Hematopoietic multipotent progenitor cell (in vitro differentiated cells): ENCODE results near the gene IL2RA. TPM values are rescaled to one million over a fixed set of nuclear protein-coding genes. Genes with fewer than 3 reads are reported as not detected.
"Not testable (repeated sequence)": the region's sequence is repeated elsewhere in the genome, so short reads cannot be mapped to it uniquely, and the experiment has no call there.

Experiments used
- DNase-seq, 3 donors: peaks; one replicate each; pipeline ENCODE4 v3.0.0-alpha.2; 2011 to 2015; ENCODE audit warnings: low read depth in 2 of 3, low spot score in 2 of 3
- total RNA-seq: library from RNA; depleted of rRNA; stranded (reverse); fragments of >200 nt; gene quantifications from one replicate; pipeline ENCODE4 v1.2.3, GENCODE V29; 2012

The IL2RA gene
- total RNA-seq, 1 donor, result 4.0 TPM

DNA sequence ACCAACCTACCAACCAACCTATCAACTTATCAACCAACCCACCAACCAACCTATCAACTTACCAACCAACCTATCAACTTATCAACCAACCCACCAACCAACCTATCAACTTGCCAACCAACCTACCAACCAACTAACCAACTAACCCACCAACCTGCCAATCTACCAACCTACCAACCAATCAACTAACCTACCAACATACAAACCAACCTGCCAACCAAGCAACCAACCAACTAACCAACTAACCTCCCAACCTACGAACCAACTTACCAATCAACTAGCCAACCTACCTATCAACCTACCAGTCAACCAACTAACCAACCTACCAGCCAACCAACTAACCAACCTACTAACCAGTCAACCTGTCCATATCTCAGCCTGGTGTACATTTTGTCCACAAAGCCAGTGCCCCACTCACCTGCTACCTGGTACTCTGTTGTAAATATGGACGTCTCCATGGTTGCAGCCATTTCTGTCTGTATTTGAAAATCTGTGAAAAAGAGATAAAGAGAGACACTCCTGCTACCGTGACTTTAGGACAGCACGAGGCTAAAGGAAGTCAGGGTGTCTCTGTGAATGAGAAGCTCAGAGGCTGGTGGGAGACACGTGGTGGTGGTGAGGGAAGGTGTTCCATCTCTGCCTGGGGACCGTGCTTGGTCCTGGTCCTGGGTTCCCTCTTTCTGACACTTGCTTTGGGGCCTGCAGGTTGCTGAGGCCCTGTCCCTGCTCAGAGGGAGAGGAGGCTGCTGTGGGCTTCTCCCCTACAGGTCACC lies 43.0 kb downstream of the IL2RA start:
- no peak for DNase-seq

DNA sequence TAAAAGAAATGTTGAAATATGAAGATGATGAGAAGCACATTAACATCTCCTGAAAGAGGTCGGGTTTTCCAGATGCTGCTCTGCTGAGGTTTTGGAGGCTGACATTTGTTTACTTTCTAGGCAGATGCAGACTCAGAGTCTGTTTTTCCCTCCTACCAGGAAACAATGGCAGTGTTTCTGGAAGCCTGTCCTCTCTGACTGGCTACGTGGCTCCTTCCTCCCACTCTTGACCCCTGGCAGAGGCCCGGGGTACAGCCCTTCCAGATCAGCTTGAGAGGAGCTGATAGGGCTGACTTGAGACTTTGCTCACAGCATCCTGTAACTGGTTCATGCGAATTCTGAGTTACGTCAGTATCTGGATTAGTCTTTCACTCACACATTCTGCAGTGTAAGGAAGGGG lies 43.7 kb downstream of the IL2RA start:
- DNase-seq, result no peak

DNA sequence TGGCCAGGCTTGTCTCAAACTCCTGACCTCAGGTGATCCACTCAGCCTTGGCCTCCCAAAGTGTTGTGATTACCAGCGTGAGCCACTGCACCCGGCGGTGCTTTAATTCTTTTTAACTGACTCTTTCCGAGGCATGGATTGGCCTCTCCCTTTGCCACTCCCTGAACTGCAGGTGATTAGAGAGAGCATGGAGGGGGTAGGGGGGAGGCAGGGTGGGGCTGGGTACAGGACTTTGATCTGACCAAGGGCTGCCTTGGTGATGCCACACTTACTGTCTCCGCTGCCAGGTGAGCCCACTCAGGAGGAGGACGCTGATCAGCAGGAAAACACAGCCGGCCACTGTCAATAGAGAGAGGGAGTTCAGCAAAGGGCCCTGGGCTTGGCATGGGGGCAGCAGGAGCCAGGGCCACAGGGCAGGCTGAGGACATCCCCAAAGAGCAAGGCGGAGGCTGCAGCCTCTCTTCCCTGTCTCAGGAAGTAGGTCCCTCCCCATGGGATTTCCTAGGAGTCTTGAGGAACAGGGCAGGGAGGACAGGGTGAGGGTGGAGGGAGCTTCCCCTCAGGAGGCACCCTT lies 44.3 kb downstream of the IL2RA start:
- DNase-seq, result no peak

DNA sequence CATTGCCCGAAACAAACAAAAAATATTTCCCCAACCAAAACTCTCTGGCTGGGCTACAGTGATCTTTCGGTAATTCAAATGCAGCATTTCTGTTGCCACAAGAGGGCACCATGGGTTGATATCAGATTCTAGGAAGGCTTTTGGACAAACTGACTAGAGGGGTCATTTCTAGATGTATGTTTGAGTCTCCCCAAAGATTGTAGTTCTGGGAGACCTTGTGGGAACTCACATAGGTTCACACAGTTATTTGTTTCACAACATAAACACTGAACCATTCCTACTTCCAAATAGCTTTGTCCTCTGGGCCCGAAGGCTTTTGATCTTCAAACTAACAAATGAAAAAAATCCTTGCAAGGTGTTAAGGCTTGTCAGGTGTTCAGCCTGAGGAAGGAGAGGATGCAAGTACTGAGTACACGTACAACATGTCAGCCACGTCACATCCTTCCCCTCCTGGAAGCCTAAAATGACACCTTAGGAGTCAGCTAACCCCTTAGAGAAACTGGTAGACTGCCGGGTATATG lies 47.9 kb downstream of the IL2RA start:
- DNase-seq, result peak; percentile 52 to 74 (median 61)

- DNase-seq, result no peak
Measured at GRCh38 chr10:6013413-6014192, 48.6 kb downstream of the IL2RA start.

DNA sequence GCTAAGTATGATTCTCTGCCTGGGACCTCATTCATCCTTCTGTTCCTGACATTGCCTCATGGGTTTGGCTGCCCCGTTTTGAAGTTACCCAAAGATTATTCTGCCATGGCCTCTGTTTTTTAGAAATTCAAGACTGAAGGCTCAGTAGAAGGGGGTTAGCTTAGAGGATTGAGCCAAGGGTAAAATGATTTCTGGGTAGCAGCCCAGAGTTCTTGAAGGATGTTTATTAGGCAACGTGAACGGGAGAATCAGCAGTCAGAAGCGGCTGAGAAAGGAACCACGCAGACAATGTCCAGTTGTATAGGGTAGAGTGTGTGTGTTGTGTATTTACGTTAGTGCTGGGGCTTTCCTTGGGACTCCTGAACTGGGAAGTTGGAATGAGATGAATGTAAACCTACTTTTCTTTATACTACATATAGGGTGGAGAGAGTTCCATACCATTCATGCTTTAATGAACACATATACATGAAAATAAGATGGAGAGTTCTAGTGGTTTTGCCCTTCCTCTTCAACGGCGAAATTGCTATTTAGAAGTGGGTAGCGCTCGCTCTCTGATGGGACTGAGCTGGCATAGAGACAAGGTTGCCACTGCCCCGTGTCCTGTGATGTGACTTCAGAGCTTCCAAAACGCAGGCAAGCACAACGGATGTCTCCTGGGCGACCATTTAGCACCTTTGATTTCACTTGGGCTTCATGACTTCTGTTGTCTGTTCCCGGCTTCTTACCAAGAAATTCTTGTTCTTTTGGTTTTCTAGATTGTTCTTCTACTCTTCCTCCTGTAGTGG lies 49.9 kb downstream of the IL2RA start:
- DNase-seq, result no peak

- DNase-seq, result no peak
Measured at GRCh38 chr10:6011558-6011957, 50.6 kb downstream of the IL2RA start.

GRCh38 chr10:6010569-6010968 lies 51.6 kb downstream of the IL2RA start:
- DNase-seq, result no peak

- DNase-seq, result no peak
Measured at GRCh38 chr10:6009961-6010360, 52.2 kb downstream of the IL2RA start.

GRCh38 chr10:6009150-6009549 lies 53.0 kb downstream of the IL2RA start:
- DNase-seq, result no peak

DNA sequence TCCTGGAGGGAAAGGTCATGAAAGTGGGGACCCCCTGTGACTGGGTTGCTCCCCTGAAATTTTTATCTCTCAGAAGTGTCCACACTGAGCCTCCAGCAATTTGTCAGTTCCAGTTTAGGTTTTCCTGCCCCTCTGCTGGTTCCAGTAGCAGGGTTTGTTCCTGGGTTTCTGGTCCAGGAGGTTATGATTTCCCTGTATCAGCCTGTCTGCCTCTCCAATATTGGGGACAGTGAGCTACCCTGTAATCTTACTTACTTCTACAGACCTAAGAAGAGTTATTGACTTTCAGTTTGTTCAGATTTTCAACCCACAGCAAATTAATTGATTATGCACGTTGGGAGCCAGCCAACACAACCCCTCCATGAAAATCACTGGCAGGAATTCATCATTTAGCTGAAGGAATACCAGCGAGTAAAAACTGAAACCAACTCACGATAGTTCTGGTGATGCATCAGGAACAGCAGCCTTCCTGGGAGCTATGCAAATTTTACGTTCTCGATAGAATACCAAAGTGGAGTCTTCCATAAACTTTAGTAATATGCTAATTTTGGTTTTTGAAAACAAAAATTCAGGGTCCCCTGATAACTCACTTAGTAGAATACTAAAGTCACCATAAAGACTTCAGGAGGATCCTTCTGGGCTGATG lies 53.5 kb downstream of the IL2RA start:
- DNase-seq, result no peak

- DNase-seq, result no peak
Measured at GRCh38 chr10:6006991-6007390, 55.2 kb downstream of the IL2RA start.

DNA sequence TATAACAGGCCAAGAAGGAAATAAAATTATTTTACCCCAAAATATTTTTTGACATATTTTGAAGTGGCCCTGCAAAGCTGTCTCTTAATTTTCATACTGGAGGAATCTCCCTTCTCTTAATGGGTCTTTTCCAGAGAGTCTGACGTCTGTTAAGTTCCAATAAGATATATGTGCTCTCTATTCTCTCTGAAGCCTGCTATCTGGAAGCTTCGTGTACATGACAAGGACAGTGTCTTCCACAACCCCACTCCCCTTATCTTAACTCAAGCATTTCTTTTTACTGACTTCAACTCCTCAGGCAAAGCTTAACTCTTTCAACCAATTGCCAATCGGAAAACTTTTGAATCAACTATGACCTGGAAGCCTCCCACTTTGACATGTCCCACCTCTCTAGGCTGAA lies 55.6 kb downstream of the IL2RA start:
- no peak for DNase-seq

GRCh38 chr10:6005856-6006395 lies 56.2 kb downstream of the IL2RA start:
- no peak for DNase-seq

DNA sequence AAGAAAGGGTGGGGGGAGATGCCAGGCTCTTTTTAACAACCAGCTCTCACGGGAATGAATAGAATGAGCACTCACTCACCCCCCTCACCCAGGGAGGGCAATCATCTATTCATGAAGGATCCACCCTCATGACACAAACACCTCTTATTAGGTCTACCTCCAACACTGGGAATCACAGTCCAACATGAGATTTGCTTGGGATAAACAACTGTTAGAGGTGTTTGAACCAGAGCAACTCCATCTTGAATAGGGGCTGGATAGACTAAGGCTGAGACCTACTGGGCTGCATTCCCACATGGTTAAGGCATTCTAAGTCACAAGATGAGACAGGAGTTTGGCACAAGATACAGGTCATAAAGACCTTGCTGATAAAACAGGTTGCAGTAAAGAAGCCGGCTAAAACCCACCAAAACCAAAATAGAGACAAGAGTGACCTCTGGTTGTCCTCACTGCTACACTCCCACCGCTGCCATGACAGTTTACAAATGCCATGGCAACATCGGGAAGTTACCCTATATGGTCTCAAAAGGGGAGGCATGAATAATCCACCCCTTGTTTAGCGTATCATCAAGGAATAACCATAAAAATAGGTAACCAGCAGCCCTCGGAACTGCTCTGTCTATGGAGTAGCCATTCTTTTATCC lies 56.9 kb downstream of the IL2RA start:
- DNase-seq, result not testable (repeated sequence)

GRCh38 chr10:6002809-6003510 lies 59.2 kb downstream of the IL2RA start:
- DNase-seq, result no peak

GRCh38 chr10:5999440-6000165 lies 62.6 kb downstream of the IL2RA start:
- no peak for DNase-seq

GRCh38 chr10:5996696-5997095 lies 65.5 kb downstream of the IL2RA start:
- DNase-seq, result no peak
